ENCODE measurements around the gene HSD17B4.
A peak's percentile ranks its signal among the peaks of the same experiment; 100 is the strongest.
"Not testable (repeated sequence)": the region's sequence is repeated elsewhere in the genome, so short reads cannot be mapped to it uniquely, and the experiment has no call there.

The HSD17B4 gene

DNA sequence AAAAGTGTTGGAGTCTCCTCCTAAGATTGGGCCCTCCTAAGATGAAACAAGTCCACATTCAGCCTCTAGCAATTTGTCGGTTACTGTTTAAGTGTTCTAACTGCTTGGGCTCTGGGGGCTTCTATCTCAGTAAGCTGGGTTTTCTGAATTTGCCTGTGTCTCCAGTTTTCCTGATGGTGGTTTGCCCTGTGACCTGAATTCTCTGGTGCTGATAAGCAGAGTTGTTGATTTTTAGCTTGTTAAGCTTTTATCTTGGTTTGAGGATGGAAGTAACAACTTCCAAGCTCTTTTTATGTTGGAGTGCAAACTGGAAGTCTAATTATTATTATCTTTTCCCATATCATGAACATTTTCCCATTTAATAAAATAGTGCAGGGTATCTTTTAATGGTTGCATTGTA, 30.9 kb downstream of the HSD17B4 start:
- DNase-seq (ENCODE audit: low spot score): no peak

DNA sequence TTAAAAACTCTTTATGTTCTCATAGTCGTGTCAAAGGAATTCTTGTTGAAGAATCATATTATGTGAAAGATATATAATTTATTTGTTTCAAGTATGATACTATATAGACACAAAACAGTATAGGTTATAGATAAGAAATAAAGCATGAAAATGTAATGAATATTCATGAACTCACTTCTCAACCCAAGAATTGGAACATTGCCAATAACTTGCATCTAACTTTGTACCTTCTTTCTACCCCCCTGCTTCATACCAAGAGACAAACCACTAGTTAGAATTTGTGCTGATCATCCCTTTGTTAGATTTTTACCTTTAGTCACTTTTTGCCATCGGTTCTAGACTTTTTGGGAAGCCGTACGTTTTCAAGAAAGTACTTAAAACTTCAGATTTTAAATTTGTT, 32.6 kb downstream of the HSD17B4 start:
- no peak for DNase-seq (ENCODE audit: low spot score)

DNA sequence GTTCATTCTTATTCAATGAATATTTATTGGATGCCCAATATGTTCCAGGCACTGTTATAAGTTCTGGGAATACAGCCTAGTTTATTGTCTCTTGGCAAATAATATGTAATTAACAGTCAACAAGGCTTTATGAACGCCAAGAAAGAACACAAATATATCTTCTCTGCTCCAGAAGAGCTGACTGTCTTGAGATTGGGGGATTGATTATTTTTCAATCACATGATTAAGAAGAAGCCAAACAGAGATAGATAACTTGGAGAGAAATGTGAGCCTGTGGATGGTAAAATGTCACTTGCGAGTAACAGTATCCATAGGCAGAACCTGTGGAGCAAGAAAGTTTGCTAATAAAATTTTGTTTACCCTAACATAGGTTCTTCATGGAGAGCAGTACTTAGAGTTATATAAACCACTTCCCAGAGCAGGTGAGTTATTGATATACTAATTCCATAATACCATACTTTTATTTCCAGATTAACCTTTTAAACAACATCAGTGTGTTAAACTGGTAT, 49.4 kb downstream of the HSD17B4 start:
- no peak for DNase-seq (ENCODE audit: low spot score)

DNA sequence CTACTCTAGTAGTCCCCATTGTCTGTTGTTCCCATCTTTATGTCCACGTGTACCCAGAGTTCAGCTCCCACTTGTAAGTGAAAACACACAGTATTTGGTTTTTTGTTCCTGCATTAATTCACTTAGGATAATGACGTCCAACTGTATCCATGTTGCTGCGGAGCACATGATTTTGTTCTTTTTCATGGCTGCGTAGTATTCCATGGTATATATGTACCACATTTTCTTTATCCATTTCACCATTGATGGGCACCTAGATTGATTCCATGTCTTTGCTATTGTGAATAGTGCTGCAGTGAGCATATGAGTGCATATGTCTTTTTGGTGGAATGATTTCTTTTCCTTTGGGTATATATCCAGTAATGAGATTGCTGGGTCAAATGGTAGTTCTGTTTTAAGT, 51.6 kb downstream of the HSD17B4 start:
- DNase-seq (ENCODE audit: low spot score): not testable (repeated sequence)

DNA sequence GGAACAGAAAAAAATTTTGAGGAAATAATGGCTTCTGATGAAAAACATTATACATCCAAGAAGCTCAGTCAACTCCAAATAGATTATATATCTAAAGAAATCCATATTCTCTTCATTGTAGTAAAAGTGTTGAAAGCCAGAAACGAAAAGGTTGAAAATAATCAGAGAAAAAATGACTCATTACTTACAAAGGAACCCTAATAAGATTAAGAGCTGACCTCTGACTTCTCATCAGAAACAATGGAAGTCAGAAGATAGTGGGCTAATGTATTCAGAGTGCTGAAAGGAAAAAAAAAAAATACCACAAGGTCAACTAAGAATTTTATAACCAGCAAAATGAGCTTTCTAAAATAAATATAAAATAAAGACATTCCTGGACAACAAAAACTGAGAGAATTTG, 60.0 kb downstream of the HSD17B4 start:
- no peak for DNase-seq (ENCODE audit: low spot score)

GRCh38 chr5:119515192-119515591, 62.9 kb downstream of the HSD17B4 start:
- DNase-seq (ENCODE audit: low spot score): no peak

- DNase-seq (ENCODE audit: low spot score): not testable (repeated sequence)
These were observed 64.8 kb downstream of the HSD17B4 start for GRCh38 chr5:119517115-119517514.

DNA sequence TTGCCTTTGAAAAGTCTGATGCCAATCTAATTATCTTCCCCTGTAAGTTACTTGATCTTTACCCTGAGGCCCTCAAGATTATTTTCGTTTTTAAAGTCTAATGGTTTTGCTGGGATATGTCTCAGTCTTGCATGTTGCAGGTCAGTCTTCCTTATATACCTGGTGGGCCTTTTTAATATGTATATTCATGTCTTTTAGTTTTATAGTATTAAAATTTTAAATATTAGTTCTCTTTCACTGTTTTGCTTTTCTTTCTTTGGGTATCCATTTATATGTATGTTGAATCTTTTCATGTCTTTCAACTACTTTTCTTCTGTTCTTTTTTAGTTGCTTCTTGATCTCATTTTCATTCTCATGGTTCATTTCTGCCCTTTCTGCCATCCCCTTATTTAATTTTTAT, 68.9 kb downstream of the HSD17B4 start:
- no peak for DNase-seq (ENCODE audit: low spot score)

GRCh38 chr5:119522841-119523240, 70.5 kb downstream of the HSD17B4 start:
- DNase-seq (ENCODE audit: low spot score): no peak

- DNase-seq (ENCODE audit: low spot score): no peak
These were observed 72.2 kb downstream of the HSD17B4 start for GRCh38 chr5:119524485-119524884.

GRCh38 chr5:119527351-119527750, 75.1 kb downstream of the HSD17B4 start:
- no peak for DNase-seq (ENCODE audit: low spot score)

DNA sequence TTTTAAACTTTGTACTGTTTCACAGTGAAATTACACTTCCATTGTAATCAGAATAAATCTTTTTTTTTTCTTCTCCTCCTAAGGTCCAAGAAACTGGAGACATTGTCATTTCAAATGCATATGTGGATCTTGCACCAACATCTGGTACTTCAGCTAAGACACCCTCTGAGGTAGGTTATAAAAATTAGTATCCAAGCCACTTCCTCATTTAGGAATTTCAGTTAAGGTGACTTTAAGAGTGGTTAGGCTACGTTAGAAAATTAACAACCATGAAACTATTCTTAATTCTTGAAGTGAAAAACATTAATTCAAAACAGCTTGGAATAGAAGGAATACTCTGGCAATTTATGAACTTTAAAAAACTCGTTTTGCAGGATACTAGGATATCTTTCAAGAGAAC, 77.5 kb downstream of the HSD17B4 start:
- DNase-seq (ENCODE audit: low spot score): no peak

- DNase-seq (ENCODE audit: low spot score): no peak
These were observed 80.3 kb downstream of the HSD17B4 start for GRCh38 chr5:119532637-119533036.

- DNase-seq (ENCODE audit: low spot score): no peak
These were observed 85.4 kb downstream of the HSD17B4 start for GRCh38 chr5:119537704-119538103.

GRCh38 chr5:119541716-119542115, 89.4 kb downstream of the HSD17B4 start:
- DNase-seq (ENCODE audit: low spot score): no peak

- DNase-seq (ENCODE audit: low spot score): no peak
These were observed 99.5 kb downstream of the HSD17B4 start for GRCh38 chr5:119551819-119552218.

DNA sequence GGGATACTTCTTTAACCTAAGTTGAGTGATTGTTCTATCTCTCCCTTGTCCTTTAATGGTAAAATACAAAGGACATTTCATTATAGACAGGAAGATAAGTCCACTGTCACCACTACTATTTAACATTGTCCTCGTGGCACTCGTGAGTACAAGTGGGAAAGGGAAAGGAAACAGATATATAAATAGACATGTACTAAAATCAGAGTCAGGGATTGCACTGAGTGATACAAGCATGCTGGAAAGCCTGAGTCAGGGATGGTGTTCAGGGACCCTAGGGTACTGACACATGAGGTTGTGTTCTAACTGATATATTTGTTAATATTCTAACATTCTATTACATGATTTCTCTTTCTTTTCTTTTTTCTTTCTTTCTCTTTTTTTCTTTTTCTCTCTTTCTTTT, 102.3 kb downstream of the HSD17B4 start:
- DNase-seq (ENCODE audit: low spot score): no peak

GRCh38 chr5:119570910-119571309, 118.6 kb downstream of the HSD17B4 start:
- no peak for DNase-seq (ENCODE audit: low spot score)

GRCh38 chr5:119578937-119579336, 126.6 kb downstream of the HSD17B4 start:
- DNase-seq (ENCODE audit: low spot score): peak; percentile 95

DNA sequence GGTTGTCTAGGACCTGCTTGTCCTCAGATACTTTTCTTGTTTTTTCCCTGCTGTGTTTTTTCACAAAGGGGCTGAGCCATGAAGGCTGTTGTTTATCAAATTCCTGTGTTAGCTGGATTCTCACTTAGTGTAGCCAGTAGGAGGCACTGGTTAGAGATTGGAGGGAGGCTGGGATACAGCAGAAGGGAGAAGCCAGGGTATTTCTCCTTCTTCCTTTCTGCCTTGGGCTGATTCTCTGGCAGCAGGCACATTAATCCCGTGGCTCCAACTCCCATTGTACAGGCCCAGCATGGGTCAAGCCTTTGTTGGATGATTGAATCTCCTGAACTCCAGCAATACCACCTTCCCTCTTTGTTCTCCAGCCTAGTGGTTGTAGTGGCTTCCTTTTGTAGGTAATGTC, 130.7 kb downstream of the HSD17B4 start:
- DNase-seq (ENCODE audit: low spot score): no peak

DNA sequence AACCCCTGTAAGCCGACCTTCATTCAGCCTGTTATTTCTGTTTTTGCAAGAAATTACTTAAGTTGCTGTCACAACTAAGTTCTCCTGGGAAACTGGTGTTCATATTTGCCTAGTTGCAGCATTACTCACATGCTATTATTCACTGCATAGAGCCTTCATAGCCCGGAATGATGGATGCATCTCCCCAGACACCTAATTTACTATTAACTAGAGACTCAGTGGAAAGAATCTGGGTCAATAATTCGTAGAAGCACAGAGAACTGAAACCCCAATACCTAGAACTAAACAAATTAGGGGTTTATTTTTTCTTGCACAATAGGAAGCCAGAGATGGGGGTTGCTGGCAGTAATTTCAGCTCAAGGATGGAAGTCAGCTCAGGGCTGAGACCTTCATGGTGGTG, 131.4 kb downstream of the HSD17B4 start:
- DNase-seq (ENCODE audit: low spot score): no peak

All from NAMALWA (cell line).